WTC11 (cell line): Measurements from ENCODE around the gene RBM34.

ENCODE experiments used
- ATF2 ChIP-seq: sonication (generic); formaldehyde crosslinking; IDR thresholded peaks from 2 replicates; pipeline ENCODE4 v1.8.1; 2022; ENCODE audit warnings: low read depth, missing genetic modification reagents, borderline replicate concordance
- CTCF ChIP-seq: fragments of 200-600 bp; IDR thresholded peaks from 2 replicates; pipeline ENCODE4 v1.8.0; 2022; ENCODE audit warnings: antibody characterized with exemption
- ESRRA ChIP-seq: sonication (generic); formaldehyde crosslinking; IDR thresholded peaks from 2 replicates; pipeline ENCODE4 v1.8.1; 2022; ENCODE audit warnings: mild to moderate bottlenecking, missing genetic modification reagents, borderline replicate concordance
- ETV6 ChIP-seq: sonication (generic); formaldehyde crosslinking; IDR thresholded peaks from 2 replicates; pipeline ENCODE4 v1.8.1; 2022; ENCODE audit warnings: mild to moderate bottlenecking, missing genetic modification reagents
- GABPB1 ChIP-seq: sonication (generic); formaldehyde crosslinking; IDR thresholded peaks from 2 replicates; pipeline ENCODE4 v1.8.1; 2023; ENCODE audit warnings: mild to moderate bottlenecking, missing genetic modification reagents
- IRF1 ChIP-seq: sonication (generic); formaldehyde crosslinking; IDR thresholded peaks from 2 replicates; pipeline ENCODE4 v1.8.0; 2023; ENCODE audit warnings: missing genetic modification reagents
- MAX ChIP-seq: sonication (generic); formaldehyde crosslinking; IDR thresholded peaks from 2 replicates; pipeline ENCODE4 v1.8.0; 2022; ENCODE audit warnings: mild to moderate bottlenecking, missing genetic modification reagents
- MXD4 ChIP-seq: fragments of 250-450 bp; sonication (Bioruptor Pico); IDR thresholded peaks from 2 replicates; pipeline ENCODE4 v1.8.0; 2021; ENCODE audit warnings: mild to moderate bottlenecking, moderate library complexity, borderline replicate concordance
- NR2C2 ChIP-seq: sonication (generic); formaldehyde crosslinking; IDR thresholded peaks from 2 replicates; pipeline ENCODE4 v1.8.0; 2022; ENCODE audit warnings: mild to moderate bottlenecking, missing genetic modification reagents
- TEAD4 ChIP-seq: sonication (generic); formaldehyde crosslinking; IDR thresholded peaks from 2 replicates; pipeline ENCODE4 v1.8.0; 2022; ENCODE audit warnings: mild to moderate bottlenecking, missing genetic modification reagents
- USF2 ChIP-seq: sonication (generic); formaldehyde crosslinking; IDR thresholded peaks from 2 replicates; pipeline ENCODE4 v1.8.1; 2023; ENCODE audit warnings: mild to moderate bottlenecking, missing genetic modification reagents, moderate library complexity
- ZNF263 ChIP-seq: sonication (generic); formaldehyde crosslinking; IDR thresholded peaks from 2 replicates; pipeline ENCODE4 v1.8.1; 2022; ENCODE audit warnings: low read depth, mild to moderate bottlenecking, moderate library complexity, missing genetic modification reagents
- ZNF317 ChIP-seq: sonication (generic); formaldehyde crosslinking; IDR thresholded peaks from 2 replicates; pipeline ENCODE4 v1.8.1; 2023; ENCODE audit warnings: low read depth, mild to moderate bottlenecking, moderate library complexity, missing genetic modification reagents, borderline replicate concordance

DNA sequence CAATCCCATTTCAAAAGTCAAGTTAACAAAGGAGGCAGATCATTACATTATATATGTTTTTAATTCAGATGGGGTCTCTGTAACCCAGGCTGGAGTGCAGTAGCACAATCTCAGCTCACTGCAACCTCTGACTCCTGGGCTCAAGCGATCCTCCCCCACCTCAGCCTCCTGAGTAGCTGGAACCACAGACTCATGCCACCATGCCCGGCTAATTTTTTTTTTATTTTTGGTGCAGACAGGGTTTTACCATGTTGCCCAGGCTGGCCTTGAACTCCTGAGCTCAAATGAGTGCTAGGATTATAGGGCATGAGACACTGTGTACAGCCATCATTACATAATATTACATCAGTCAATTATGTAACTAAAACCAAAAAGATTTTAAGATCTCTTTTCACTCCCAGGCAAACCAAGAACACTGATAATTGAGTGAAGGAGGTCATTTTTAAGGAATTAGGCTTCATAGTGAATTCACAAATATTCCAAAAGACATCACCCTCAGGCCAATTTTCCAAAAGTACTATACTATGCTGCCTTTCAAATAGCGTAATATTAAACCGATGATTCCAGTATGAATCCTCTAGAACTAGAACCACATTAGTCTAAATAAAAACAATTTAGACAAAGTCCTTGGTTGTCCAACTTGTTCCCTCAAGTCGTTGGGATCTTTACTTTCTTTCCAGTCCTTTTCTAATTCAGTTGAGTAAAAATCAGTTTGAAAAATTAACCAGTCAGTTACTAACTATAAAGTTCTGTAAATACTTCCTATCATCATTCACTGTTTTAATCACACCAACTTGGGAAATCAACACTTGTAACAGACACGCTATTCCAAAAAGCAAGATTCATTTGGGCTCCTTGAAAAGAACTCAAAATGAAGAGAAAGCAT is 48.5 kb downstream of the RBM34 start:
- TF ChIP-seq USF2 (CRISPR knock-in tag) (no peak), ATF2 (CRISPR knock-in tag) (no peak), CTCF (no peak), IRF1 (no peak), MXD4 (no peak), TEAD4 (no peak), ETV6 (CRISPR knock-in tag) (no peak), GABPB1 (CRISPR knock-in tag) (peak; percentile 96), MAX (no peak), NR2C2 (CRISPR knock-in tag) (no peak), ZNF317 (CRISPR knock-in tag) (no peak), ESRRA (CRISPR knock-in tag) (no peak), ZNF263 (CRISPR knock-in tag) (no peak)
